NB4 (cell line): ENCODE measurements around the gene KRAS.

Source experiments
- DNase-seq: peaks from one replicate; pipeline ENCODE4 v3.0.0; 2010; ENCODE audit warnings: low read depth
- H3K4me3 ChIP-seq: one replicate; pipeline ENCODE4 v1.5.1; 2011; ENCODE audit warnings: mild to moderate bottlenecking, low read depth, low read length, moderate library complexity
- MYC ChIP-seq: IDR thresholded peaks from 2 replicates; pipeline ENCODE4 v1.6.1; 2011; ENCODE audit warnings: low read depth, low read length
- POLR2A ChIP-seq: IDR thresholded peaks from 2 replicates; pipeline ENCODE4 v1.6.1; 2011; ENCODE audit warnings: mild to moderate bottlenecking; ENCODE audit not compliant: insufficient read length; ENCODE audit errors: extremely low read depth
- TF ChIP-seq, protein P1 (sequence below): IDR thresholded peaks from one replicate; pipeline ENCODE4 v1.5.1; 2012; ENCODE audit warnings: low read depth, low read length
- TF ChIP-seq, protein P2 (sequence below): IDR thresholded peaks from 2 replicates; pipeline ENCODE4 v1.6.1; 2011; ENCODE audit warnings: low read depth, low read length

KRAS gene

DNA sequence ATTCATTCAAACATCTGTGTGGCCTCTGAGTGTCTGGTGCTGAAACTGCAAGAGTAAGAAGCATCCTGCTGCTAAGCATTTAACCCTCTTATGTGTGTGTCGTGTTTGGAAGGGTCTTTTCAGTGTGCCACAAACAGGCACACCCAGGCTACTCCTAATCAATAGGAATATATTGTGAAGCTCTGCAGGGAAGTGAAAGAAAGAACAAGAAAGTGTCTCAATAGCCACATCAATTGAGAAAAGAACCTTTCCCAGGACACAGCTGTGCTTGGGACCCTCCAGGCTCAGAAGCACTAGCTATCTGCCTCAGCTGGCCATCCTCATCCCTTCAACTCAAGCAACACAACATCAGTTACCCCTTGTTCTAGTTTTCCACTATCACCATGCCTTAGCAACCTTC, 13.4 kb upstream of the KRAS start:
- no peak for DNase-seq
- H3K4me3 ChIP-seq, result no peak overlapping the region
- TF ChIP-seq POLR2A, result no peak
- no peak for TF ChIP-seq MYC
- TF ChIP-seq, protein P1, sequence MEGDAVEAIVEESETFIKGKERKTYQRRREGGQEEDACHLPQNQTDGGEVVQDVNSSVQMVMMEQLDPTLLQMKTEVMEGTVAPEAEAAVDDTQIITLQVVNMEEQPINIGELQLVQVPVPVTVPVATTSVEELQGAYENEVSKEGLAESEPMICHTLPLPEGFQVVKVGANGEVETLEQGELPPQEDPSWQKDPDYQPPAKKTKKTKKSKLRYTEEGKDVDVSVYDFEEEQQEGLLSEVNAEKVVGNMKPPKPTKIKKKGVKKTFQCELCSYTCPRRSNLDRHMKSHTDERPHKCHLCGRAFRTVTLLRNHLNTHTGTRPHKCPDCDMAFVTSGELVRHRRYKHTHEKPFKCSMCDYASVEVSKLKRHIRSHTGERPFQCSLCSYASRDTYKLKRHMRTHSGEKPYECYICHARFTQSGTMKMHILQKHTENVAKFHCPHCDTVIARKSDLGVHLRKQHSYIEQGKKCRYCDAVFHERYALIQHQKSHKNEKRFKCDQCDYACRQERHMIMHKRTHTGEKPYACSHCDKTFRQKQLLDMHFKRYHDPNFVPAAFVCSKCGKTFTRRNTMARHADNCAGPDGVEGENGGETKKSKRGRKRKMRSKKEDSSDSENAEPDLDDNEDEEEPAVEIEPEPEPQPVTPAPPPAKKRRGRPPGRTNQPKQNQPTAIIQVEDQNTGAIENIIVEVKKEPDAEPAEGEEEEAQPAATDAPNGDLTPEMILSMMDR, result no peak
- TF ChIP-seq, protein P2, sequence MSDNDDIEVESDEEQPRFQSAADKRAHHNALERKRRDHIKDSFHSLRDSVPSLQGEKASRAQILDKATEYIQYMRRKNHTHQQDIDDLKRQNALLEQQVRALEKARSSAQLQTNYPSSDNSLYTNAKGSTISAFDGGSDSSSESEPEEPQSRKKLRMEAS, result no peak

DNA sequence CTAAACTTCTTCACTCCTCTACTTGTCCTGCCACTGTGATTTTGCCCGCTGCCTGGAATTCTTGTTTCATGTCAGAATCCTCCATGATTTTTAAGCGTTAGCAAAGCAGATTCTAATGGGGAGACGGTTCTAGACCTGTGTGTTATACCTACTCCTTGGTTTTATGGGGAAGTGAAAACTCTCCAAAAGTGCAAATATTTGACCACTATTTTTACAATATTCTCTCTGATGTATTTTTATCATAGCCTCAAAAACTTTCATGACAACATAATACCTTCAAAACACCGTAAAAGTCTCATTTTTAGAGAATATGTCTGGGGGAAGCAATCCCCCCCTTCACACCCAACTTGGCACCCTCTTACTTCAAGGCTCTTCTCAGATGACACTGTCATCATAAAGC, 12.9 kb upstream of the KRAS start:
- TF ChIP-seq POLR2A, result no peak
- TF ChIP-seq, protein P2, result no peak
- TF ChIP-seq, protein P1, result no peak
- no peak for TF ChIP-seq MYC
- H3K4me3 ChIP-seq, result no peak overlapping the region
- DNase-seq, result no peak

GRCh38 chr12:25262389-25263074, 11.8 kb upstream of the KRAS start:
- H3K4me3 ChIP-seq, result no peak overlapping the region
- DNase-seq, result no peak
- TF ChIP-seq POLR2A (no peak), MYC (no peak)
- TF ChIP-seq, protein P2, result no peak
- TF ChIP-seq, protein P1, result no peak

DNA sequence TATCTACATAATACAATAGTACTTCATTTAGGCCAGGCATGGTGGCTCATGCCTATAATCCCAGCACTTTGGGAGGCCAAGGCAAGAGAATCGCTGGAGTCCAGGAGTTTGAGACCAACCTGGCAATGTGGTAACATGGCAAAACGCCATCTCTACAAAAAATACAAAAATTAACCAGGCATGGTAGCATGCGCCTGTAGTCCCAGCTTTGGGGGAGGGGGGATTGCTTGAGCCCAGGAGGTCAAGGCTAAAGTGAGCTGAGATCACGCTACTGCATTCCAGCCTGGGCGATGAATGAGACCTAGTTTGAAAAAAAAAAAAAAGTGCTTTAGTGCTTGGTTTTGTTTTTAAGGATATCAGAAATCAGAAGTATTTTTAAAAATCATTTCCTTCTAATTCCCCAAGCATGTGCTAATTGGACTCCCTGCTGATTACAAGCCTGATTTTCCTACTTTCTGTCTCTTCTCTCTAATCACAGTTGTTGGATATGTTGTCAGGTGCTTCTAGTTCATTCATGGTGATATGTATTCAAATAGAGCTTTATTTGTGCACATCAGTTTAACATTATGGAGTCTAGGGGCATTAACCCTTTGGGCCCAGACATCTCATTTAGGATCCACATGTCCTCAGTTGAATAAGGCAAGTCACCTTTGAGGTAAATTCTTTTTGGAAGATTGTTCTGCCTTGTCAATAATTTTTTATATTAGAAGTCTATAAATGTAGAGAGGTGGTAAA, 7.0 kb upstream of the KRAS start:
- H3K4me3 ChIP-seq, result no peak overlapping the region
- TF ChIP-seq, protein P1, result peak; percentile 3
- TF ChIP-seq, protein P2, result no peak
- no peak for DNase-seq

- no peak overlapping the region for H3K4me3 ChIP-seq
- TF ChIP-seq, protein P1, result no peak
- TF ChIP-seq, protein P2, result no peak
- TF ChIP-seq POLR2A, result no peak
- TF ChIP-seq MYC, result no peak
- DNase-seq, result no peak
Measured at GRCh38 chr12:25256826-25257225, 6.1 kb upstream of the KRAS start.
